M059J (cell line): ENCODE results near the gene CAMLG. TPM values are rescaled to one million over a fixed set of nuclear protein-coding genes. Genes with fewer than 3 reads are reported as not detected.

Source experiments
- DNase-seq: peaks from one replicate; pipeline ENCODE4 v3.0.0-alpha.2; 2012; ENCODE audit warnings: low read depth
- total RNA-seq: library from RNA; depleted of rRNA; stranded (reverse); fragments of >200 nt; shearing (Covaris generic); gene quantifications from 2 replicates; pipeline ENCODE4 v1.2.3, GENCODE V29; 2014; rRNA removed

Gene CAMLG
- total RNA-seq, 1 experiment from 2014 or later: 25.4 TPM

- DNase-seq: no peak
These were observed 39.0 kb downstream of the CAMLG start for GRCh38 chr5:134777366-134777765.

DNA sequence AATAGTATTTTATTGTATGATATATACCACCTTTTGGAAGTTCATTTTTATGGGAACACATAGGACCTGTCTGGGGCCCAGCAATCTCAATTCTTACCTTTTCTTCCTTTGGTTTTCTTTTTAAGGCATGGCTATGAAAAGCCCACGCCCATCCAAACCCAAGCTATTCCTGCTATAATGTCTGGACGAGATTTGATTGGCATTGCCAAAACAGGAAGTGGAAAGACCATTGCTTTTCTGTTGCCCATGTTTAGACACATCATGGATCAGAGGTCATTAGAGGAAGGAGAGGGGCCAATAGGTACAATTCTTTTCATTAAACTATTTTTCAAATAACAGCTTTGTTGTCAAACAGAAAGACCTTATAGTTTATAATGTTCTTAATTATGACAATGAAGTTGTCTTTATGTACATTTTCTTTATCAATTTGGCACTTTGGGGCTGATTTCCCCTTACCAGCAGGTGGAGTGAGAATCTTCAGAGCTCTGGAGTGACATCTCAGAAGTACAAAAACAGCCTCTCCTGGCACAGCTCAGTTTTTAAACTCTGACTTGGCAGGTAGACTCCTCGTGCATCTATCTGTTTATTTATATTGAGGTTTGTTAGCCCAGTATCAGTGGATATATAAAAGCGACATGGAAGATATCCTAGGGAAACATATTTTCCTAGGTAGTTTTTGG lies 46.0 kb downstream of the CAMLG start:
- no peak for DNase-seq

GRCh38 chr5:134784946-134785620 lies 46.7 kb downstream of the CAMLG start:
- peak; percentile 76 for DNase-seq

- no peak for DNase-seq
These were observed 49.3 kb downstream of the CAMLG start for GRCh38 chr5:134787692-134788091.

- DNase-seq: no peak
These were observed 53.2 kb downstream of the CAMLG start for GRCh38 chr5:134791580-134791979.

DNA sequence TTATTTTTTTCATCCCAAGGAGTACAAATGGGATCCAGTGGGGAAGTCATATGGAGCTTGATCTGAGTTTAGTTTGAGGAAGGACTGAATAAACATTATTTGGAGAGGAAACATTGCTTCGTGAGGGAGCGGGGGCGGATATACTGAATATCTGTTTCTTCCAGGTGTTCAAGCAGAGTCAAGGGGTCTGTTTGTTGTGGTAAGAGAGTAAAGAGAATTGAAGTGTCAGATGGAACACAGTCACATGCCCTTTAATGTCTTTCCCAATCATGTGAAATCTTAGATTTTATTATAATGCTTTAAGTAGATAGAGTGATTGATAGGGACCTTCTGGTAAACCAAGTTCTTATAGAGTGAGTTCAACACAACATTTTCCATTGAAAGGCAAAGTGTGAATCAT lies 53.9 kb downstream of the CAMLG start:
- no peak for DNase-seq

- no peak for DNase-seq
These were observed 54.8 kb downstream of the CAMLG start for GRCh38 chr5:134793111-134793510.

DNA sequence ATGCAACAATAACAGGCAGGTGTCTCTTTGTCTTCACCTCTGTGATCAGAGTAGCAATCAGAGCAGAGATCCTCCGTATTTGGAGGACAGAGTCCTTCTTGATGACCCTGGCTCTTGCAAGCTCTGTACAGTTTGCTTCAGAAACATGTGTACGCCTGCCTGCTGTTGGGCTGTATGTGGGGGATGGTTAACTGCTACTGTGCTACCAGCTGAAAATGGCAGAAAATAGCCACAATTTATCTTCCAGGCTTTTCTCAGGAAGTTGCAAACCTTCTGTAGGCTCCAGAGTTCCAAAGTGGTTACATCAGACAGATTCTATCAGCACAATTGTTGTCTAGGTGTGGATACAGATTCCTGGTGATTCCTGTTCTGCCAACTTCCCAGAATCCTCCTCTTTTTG lies 55.7 kb downstream of the CAMLG start:
- DNase-seq: peak; percentile 22

DNA sequence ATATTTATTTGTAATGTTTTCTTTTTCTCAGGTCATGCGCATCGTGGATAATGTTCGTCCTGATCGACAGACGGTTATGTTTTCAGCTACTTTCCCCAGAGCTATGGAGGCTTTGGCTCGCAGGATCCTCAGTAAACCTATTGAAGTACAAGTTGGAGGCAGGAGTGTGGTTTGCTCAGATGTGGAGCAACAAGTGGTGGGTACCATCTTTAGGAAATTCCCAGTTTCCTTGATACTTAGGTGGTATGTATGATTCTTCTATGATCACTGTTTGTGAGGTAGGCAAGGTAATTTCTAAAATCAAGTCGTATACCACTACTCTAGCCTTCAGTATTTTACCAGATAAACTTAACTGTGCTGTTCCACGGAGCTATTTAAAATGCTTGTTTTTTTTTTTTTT lies 56.5 kb downstream of the CAMLG start:
- no peak for DNase-seq

- DNase-seq: no peak
These were observed 60.1 kb downstream of the CAMLG start for GRCh38 chr5:134798468-134798867.

Other genes starting within 250 kb of the CAMLG start
- gene JADE2, start 212.9 kb upstream of the CAMLG start, total RNA-seq: 19.8 and 34.4 TPM in 2 replicates
- gene SAR1B, start 105.7 kb upstream of the CAMLG start, total RNA-seq: 33.9 and 90.3 TPM in 2 replicates
- gene SEC24A, start 89.8 kb upstream of the CAMLG start, total RNA-seq: 29.2 and 40.6 TPM in 2 replicates
- gene DDX46, start 20.2 kb downstream of the CAMLG start, total RNA-seq: 25.7 and 29.0 TPM in 2 replicates
- 39.2 and 44.3 TPM in 2 replicates for gene C5orf24, start 107.4 kb downstream of the CAMLG start, total RNA-seq
- gene TXNDC15, start 135.8 kb downstream of the CAMLG start, total RNA-seq: 90.4 and 95.7 TPM in 2 replicates
- gene PCBD2, start 166.6 kb downstream of the CAMLG start, total RNA-seq: 2.8 and 6.0 TPM in 2 replicates
- not detected in 2 replicates for gene CATSPER3, start 229.4 kb downstream of the CAMLG start, total RNA-seq